Left lung (tissue), 10 donors: ENCODE measurements around the gene DNM2. TPM values are rescaled to one million over a fixed set of nuclear protein-coding genes. Genes with fewer than 3 reads are reported as not detected.
A peak's percentile ranks its signal among the peaks of the same experiment; 100 is the strongest.

Source experiments
- ATAC-seq: fragments of 200-7000 bp; cut with Tn5 transposase; one replicate; pipeline ENCODE4 v1.9.1; 2020; ENCODE audit warnings: moderate library complexity
- DNase-seq, 4 donors: peaks; one replicate each; pipeline ENCODE4 v3.0.0-alpha.2; 2013 to 2020
- H3K27ac ChIP-seq, 2 donors: fragments of 200-600 bp; sonication (generic) in 1 of 2; one replicate each; pipeline versions ENCODE4 v1.5.0 to v1.8.0; 2020 to 2021
- H3K27me3 ChIP-seq, 2 donors: fragments of 200-600 bp; sonication (generic) in 1 of 2; one replicate each; pipeline versions ENCODE4 v1.5.0 to v1.8.0; 2020 to 2021
- H3K36me3 ChIP-seq, 2 donors: fragments of 200-600 bp; sonication (generic) in 1 of 2; one replicate each; pipeline versions ENCODE4 v1.5.0 to v1.8.0; 2020 to 2021
- H3K4me1 ChIP-seq, 2 donors: fragments of 200-600 bp; one replicate each; pipeline ENCODE4 v1.8.0; 2021
- H3K4me3 ChIP-seq, 2 donors: fragments of 200-600 bp; sonication (generic) in 1 of 2; one replicate each; pipeline versions ENCODE4 v1.5.0 to v1.8.0; 2020 to 2021; ENCODE audit warnings: mild to moderate bottlenecking in 1 of 2
- H3K9me3 ChIP-seq, 2 donors: fragments of 200-600 bp; sonication (generic) in 1 of 2; one replicate each; pipeline versions ENCODE4 v1.5.0 to v1.8.0; 2020 to 2021
- CTCF ChIP-seq, 2 donors: fragments of 200-600 bp; sonication (generic) in 1 of 2; IDR thresholded peaks; one replicate each; pipeline versions ENCODE4 v1.5.0 to v1.8.0; 2021; ENCODE audit warnings: antibody characterized with exemption in 2 of 2
- intact Hi-C, 2 donors: fragments of 100-400 bp; cut with DNase I; formaldehyde crosslinking; loops; one replicate each; pipeline versions ENCODE4 v1.11.2 to v1.14.2; 2022
- polyA plus RNA-seq, 6 donors: library from polyadenylated mRNA; unstranded; fragments of 120-200 nt; gene quantifications; one replicate each; pipeline ENCODE4 v1.2.1, GENCODE V29; 2013; ENCODE audit not compliant: insufficient read length in 6 of 6
- total RNA-seq, 2 donors: library from RNA; stranded (reverse); fragmentation: NEBNext Ultra II Directional; extraction: Animal tissue kit (Norgen Biotek cat#: 25700); gene quantifications; one replicate each; pipeline ENCODE4 v1.2.1, GENCODE V29; 2021
- donor health status: DM: no; HTN: yes; CAD: no.
- donor health status: DM: no; HTN: no; CAD: no.

The DNM2 gene
- total and polyA plus RNA-seq, 8 donors, result 88.4 to 268 (median 101) TPM

GRCh38 chr19:10830370-10830769 lies 112.5 kb downstream of the DNM2 start:
- Histone ChIP-seq H3K9me3 (no peaks in the 10 kb centered on the region), H3K36me3 (peaks cover 0 to 94% of the 10 kb centered on the region in 2 donors), H3K4me1 (peaks cover 0 to 5% of the 10 kb centered on the region in 2 donors), H3K27me3 (no peaks in the 10 kb centered on the region), H3K4me3 (no peak overlapping the region), H3K27ac (no peak overlapping the region)
- TF ChIP-seq CTCF (IDR thresholded peaks at IDR 0.05), result no peak
- no peak for DNase-seq
- intact Hi-C loops, result no loop called here
- no peak for ATAC-seq

- intact Hi-C loops, result no loop called here
- no peak overlapping the region for H3K4me3 ChIP-seq
- ATAC-seq (no peak), DNase-seq (peak in 1 of 4 donors; percentile 67)
- peaks cover 0 to 6% of the 10 kb centered on the region in 2 donors for H3K4me1 ChIP-seq
- H3K27me3 ChIP-seq, result no peaks in the 10 kb centered on the region
- H3K27ac ChIP-seq, result no peak overlapping the region
- no peak for TF ChIP-seq CTCF (IDR thresholded peaks at IDR 0.05)
- H3K36me3 ChIP-seq, result peaks cover 0 to 86% of the 10 kb centered on the region in 2 donors
- no peaks in the 10 kb centered on the region for H3K9me3 ChIP-seq
Measured at GRCh38 chr19:10830931-10831779, 113.3 kb downstream of the DNM2 start.

- H3K4me1 ChIP-seq, result peaks cover 0 to 17% of the 10 kb centered on the region in 2 donors
- H3K4me3 ChIP-seq, result no peak overlapping the region
- no peak overlapping the region for H3K27ac ChIP-seq
- no peak for TF ChIP-seq CTCF (IDR thresholded peaks at IDR 0.05)
- H3K27me3 ChIP-seq, result no peaks in the 10 kb centered on the region
- DNase-seq (peak in 1 of 4 donors; percentile 66), ATAC-seq (no peak)
- peaks cover 0 to 5% of the 10 kb centered on the region in 2 donors for H3K9me3 ChIP-seq
- intact Hi-C loops, result no loop called here
- H3K36me3 ChIP-seq, result peaks cover 0 to 75% of the 10 kb centered on the region in 2 donors
Measured at GRCh38 chr19:10831987-10832938, 114.4 kb downstream of the DNM2 start.

GRCh38 chr19:10832939-10833296 lies 115.0 kb downstream of the DNM2 start:
- peak in 1 of 4 donors; percentile 65 for DNase-seq
- intact Hi-C loops, result no loop called here
- no peak for ATAC-seq
- H3K27ac ChIP-seq, result peak overlapping the region in 1 of 2 donors; percentile 18
- no peak for TF ChIP-seq CTCF (IDR thresholded peaks at IDR 0.05)
- peaks cover 0 to 5% of the 10 kb centered on the region in 2 donors for H3K9me3 ChIP-seq
- peaks cover 0 to 68% of the 10 kb centered on the region in 2 donors for H3K36me3 ChIP-seq
- no peaks in the 10 kb centered on the region for H3K27me3 ChIP-seq
- H3K4me3 ChIP-seq, result no peak overlapping the region
- peaks cover 0 to 18% of the 10 kb centered on the region in 2 donors for H3K4me1 ChIP-seq
